Peyer's patch (tissue), 4 donors: ENCODE results near the gene SUGCT.

ENCODE experiments used
- POLR2A ChIP-seq, 2 donors: fragments of 450-650 bp; IDR thresholded peaks; one replicate each; pipeline ENCODE4 v1.5.1; 2017; ENCODE audit warnings: antibody characterized with exemption in 2 of 2, mild to moderate bottlenecking in 2 of 2, moderate library complexity in 2 of 2
- TF ChIP-seq, protein P1 (sequence below), 6 experiments: fragments of 450-650 bp in 4 of 6; fragments of 200-600 bp in 2 of 6; sonication (generic) in 1 of 6; IDR thresholded peaks; one replicate each; pipeline ENCODE4 v1.5.1; 2017 to 2019; ENCODE audit warnings: antibody characterized with exemption in 6 of 6, mild to moderate bottlenecking in 3 of 6, moderate library complexity in 1 of 6

GRCh38 chr7:40866601-40867000, 731.8 kb downstream of the SUGCT start:
- TF ChIP-seq, protein P1, sequence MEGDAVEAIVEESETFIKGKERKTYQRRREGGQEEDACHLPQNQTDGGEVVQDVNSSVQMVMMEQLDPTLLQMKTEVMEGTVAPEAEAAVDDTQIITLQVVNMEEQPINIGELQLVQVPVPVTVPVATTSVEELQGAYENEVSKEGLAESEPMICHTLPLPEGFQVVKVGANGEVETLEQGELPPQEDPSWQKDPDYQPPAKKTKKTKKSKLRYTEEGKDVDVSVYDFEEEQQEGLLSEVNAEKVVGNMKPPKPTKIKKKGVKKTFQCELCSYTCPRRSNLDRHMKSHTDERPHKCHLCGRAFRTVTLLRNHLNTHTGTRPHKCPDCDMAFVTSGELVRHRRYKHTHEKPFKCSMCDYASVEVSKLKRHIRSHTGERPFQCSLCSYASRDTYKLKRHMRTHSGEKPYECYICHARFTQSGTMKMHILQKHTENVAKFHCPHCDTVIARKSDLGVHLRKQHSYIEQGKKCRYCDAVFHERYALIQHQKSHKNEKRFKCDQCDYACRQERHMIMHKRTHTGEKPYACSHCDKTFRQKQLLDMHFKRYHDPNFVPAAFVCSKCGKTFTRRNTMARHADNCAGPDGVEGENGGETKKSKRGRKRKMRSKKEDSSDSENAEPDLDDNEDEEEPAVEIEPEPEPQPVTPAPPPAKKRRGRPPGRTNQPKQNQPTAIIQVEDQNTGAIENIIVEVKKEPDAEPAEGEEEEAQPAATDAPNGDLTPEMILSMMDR (IDR thresholded peaks at IDR 0.05), result no peak
- TF ChIP-seq POLR2A (IDR thresholded peaks at IDR 0.05), result no peak
